GM18526 (cell line): ENCODE measurements around the gene FBXW8.

Experiments used
- POLR2A ChIP-seq: IDR thresholded peaks from 3 replicates; pipeline ENCODE4 v1.6.1; 2011; ENCODE audit not compliant: insufficient read length; ENCODE audit errors: extremely low read depth

Gene FBXW8

DNA sequence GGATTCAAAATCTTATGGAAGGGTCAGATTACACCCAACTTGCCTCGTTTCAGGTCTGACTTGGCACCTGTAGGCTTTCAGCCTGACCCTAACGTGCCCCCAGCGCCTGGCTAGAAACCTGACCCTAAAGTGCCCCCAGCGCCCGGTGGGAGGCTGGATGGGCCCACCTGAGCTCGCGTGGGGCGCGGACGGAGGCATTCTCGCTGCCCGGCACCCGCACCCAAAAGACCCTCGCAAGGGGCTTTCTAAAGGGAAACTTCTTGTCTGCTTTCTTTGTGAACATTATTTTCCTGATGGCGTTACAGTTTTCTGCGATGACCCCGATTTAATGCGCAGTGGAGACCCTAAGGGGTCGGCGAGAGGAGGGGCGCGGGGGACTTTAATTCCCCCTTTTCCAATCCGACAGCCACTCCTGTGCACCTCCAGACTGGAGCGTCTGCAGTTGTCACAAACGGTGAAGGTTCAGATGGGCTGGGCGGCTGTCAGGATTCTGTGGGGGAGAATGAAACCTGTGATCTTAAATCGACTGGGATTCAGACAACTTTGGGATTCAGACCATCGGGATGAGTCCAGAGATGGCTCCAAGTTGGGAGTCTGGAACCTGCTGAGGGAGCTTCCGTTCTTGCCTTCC lies 28.8 kb upstream of the FBXW8 start:
- TF ChIP-seq POLR2A = no peak

- no peak for TF ChIP-seq POLR2A
Observed at GRCh38 chr12:116882742-116883141, 28.0 kb upstream of the FBXW8 start.

GRCh38 chr12:116884871-116885270 lies 25.9 kb upstream of the FBXW8 start:
- no peak for TF ChIP-seq POLR2A

GRCh38 chr12:116885491-116885890 lies 25.3 kb upstream of the FBXW8 start:
- no peak for TF ChIP-seq POLR2A

DNA sequence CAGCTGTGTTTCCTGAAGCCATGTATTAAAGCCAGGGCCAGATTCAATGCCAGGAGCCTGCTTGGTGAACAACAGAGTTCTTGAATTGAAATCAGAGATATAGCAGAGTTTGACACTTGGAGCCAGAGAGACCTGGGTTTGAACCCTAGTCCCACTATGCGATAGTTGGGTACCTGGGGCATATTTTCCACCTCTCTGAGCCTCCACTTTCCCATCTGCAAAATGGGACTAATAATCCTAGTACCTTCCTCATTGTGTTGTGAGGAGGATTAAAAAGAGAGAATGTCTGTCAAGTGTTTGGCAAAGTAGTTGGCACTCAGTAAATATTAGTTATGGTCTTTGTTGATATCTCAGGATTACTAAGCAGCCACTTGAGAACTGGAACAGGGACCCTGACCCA lies 23.5 kb upstream of the FBXW8 start:
- no peak for TF ChIP-seq POLR2A

- no peak for TF ChIP-seq POLR2A
Observed at GRCh38 chr12:116887897-116888296, 22.9 kb upstream of the FBXW8 start.

GRCh38 chr12:116890330-116890729 lies 20.4 kb upstream of the FBXW8 start:
- TF ChIP-seq POLR2A = no peak

DNA sequence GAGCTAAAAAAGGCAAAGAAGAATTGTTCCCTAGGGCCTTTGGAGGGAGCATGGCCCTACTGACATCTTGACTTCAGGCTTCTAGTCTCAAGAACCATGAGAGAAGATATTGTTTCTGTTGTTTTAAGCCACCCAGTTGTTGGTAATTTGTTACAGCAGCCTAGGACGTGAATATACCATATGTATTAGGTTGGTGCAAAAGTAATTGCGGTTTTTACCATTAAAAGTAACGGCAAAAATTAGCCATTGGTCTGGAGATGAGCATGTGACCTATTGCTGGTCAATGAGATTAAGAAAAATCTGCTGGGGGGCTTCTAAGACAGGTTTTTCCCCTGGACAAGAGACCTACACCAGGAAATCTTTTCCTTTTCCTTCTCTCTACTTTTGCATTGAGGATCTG lies 19.7 kb upstream of the FBXW8 start:
- TF ChIP-seq POLR2A = no peak

DNA sequence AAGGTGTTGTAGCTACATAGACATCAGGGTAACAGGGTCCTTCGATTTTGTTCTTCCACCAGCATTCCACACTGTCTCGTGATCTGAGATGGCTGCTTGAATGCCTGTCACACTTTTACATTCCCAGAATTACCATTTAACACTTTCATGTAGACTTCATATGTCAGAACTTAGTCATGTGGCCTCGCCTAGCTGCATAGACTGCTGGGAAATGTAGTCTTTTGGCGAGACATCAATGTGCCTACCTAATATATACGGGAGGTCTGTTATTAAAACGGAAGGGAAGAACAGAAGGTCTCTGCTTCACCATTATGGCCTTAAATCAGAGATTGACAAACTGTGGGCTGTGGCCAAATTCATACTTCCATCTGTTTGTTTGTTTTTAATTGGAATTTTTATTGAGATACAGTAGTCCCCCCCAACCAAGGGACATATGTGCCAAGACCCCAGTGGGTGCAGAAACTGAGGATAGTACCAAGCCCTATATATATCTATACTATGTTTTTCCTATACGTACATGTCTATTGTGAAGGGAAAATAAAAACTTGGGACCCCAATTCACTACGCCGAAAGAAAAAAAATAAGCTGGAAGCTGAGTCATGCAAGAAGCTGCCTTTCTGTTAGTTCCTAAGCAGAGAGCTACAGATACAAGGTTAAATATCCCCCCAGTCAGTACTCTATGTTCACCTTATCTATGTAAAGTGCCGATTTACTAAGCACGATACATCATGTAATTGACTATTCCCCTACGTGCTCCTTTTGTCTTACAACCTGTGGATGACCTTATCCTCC lies 18.2 kb upstream of the FBXW8 start:
- no peak for TF ChIP-seq POLR2A

DNA sequence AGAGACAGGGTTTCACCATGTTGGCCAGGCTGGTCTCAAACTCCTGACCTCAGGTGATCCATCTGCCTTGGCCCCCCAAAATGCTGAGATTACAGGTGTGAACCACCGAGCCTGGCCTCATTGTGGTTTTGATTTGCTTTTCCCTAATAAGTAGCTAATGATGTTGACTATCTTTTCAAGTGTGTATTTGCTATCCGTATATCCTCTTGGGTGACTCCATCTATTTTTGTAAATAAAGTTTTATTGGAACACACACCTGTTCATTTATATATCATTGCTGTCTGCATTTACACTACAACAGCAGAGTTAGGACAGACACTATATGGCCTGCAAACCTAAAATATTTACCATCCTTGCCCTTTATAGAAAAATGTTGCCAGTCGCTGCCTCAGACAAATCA lies 15.8 kb upstream of the FBXW8 start:
- TF ChIP-seq POLR2A = no peak

GRCh38 chr12:116896411-116896924 lies 14.3 kb upstream of the FBXW8 start:
- TF ChIP-seq POLR2A = no peak

DNA sequence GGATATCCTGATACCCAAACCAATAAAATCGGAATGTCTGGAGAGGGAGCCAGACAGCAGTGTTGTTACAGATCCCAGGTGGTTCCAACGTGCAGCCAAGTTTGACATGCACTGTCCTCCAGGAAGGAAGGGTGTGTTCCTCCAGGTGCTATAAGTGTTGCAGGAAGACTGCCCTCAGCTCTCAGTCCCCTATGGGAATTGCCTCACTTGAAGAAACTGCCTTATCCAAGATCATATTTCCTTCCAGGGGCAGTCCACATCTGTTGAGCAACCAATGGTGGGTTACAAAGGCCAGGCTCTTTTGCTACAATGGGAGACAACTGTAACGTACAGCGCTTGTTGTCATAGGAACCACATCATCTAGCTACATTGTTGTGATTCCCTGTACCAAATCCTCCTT lies 13.3 kb upstream of the FBXW8 start:
- no peak for TF ChIP-seq POLR2A

DNA sequence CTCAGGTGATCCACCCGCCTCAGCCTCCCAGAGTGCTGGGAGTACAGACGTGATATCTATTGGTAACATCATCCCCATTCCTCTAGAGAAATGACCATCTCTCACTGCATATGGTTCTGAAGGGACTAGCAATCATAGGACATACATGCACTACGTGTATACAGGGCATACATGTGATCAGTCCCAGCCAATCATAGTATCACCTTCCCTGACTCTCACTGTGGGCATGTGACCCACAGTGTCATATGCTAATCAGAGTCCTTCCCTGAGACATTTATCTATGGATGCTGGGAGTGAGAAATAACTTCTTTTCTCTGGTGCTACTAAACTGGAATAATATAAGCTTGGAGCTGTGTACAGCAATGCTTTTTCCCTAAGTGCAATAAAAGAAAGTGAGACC lies 12.1 kb upstream of the FBXW8 start:
- no peak for TF ChIP-seq POLR2A

DNA sequence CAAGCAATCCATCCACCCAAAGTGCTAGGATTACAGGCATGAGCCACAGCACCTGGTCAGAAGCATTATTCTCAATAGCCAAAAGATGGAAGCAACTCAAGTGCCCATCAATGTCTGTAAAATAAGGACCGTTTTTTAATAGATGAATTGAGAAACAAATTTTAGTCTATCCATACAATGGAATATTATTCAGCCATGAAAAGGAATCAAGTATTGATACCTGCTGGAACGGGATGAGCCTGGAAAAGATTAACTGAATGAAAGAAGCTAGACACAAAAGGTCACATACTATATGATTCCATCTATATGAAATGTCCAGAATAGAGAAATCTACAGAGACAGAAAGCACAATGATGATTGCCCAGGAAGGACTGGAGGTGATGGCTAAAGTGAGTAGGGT lies 9.1 kb upstream of the FBXW8 start:
- no peak for TF ChIP-seq POLR2A

- no peak for TF ChIP-seq POLR2A
Observed at GRCh38 chr12:116903818-116904217, 6.9 kb upstream of the FBXW8 start.

GRCh38 chr12:116906285-116906684 lies 4.5 kb upstream of the FBXW8 start:
- TF ChIP-seq POLR2A = no peak

DNA sequence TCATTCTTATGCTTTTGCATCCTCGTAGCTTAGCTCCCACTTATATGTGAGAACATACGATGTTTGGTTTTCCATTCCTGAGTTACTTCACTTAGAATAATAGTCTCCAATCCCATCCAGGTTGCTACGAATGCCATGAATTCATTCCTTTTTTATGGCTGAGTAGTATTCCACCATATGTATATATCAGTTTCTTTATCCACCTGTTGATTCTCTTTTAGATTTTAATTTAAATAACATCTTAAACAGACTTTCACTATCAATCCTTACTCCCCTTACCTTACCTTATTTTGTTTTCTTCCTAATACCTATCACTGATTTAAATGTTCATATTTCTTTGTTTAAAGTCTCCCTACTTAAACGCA lies 488 bp upstream of the FBXW8 start:
- no peak for TF ChIP-seq POLR2A
